ENCODE results near the gene NEK4. TPM values are rescaled to one million over a fixed set of nuclear protein-coding genes. Genes with fewer than 3 reads are reported as not detected.

The NEK4 gene
- total and polyA plus RNA-seq, 2 donors (not counting 1 experiment from before 2014, with no cell fraction given): 9.0 to 33.8 TPM

- intact Hi-C loops (cut with micrococcal nuclease): no loop called here
- no peak overlapping the region for H2AFZ ChIP-seq (ENCODE audit: insufficient read depth, low read depth, low read length, poor library complexity, severe bottlenecking)
- H3K4me1 Mint-ChIP-seq: no peaks in the 10 kb centered on the region
- no peak for ATAC-seq (ENCODE audit: low read depth)
- 87% methylated on average over 15 of the region's 18 CpGs for WGBS (ENCODE audit: insufficient coverage)
- ChIA-PET POLR2A (no interaction called here), CTCF (no interaction called here)
- no peak overlapping the region for H3K9ac ChIP-seq (ENCODE audit: low read length)
- H3K4me3 Mint-ChIP-seq: no peak overlapping the region
- H3K27ac Mint-ChIP-seq: no peak overlapping the region
- H3K79me2 ChIP-seq (ENCODE audit: control insufficient read depth, insufficient read depth, low read length): no peaks in the 10 kb centered on the region
- no peak overlapping the region for H3K27ac ChIP-seq (ENCODE audit: low read length in 2 of 2)
- no peak for DNase-seq
- H3K9me3 Mint-ChIP-seq (ENCODE audit: insufficient read depth): no peaks in the 10 kb centered on the region
- H3K36me3 ChIP-seq (replicated peaks in 1 of 2; ENCODE audit: control extremely low read depth in 1 of 2, control insufficient read depth in 1 of 2, extremely low read depth in 1 of 2, insufficient read depth in 2 of 2, low read length in 1 of 2): no peaks in the 10 kb centered on the region
- no peak overlapping the region for H3K4me2 ChIP-seq (replicated peaks; ENCODE audit: low read depth, low read length, poor library complexity, severe bottlenecking)
- no peak for TF ChIP-seq CTCF (IDR thresholded peaks at IDR 0.05)
- no peak for TF ChIP-seq EZH2 (IDR thresholded peaks at IDR 0.05; ENCODE audit: borderline replicate concordance, insufficient read depth, low read depth, low read length, poor library complexity, severe bottlenecking)
- H4K20me1 ChIP-seq (ENCODE audit: control insufficient read depth, insufficient read depth, low read length, poor library complexity, severe bottlenecking): no peaks in the 10 kb centered on the region
- no peaks in the 10 kb centered on the region for H3K27me3 Mint-ChIP-seq
- no peaks in the 10 kb centered on the region for H3K27me3 ChIP-seq (replicated peaks in 1 of 4; ENCODE audit: control extremely low read depth in 1 of 4, control insufficient read depth in 3 of 4, insufficient read depth in 4 of 4, low read length in 3 of 4)
- no peak overlapping the region for H3K4me3 ChIP-seq (ENCODE audit: control extremely low read depth in 1 of 5, extremely low read depth in 1 of 5, insufficient read depth in 1 of 5, low read depth in 2 of 5, low read length in 4 of 5)
- no peaks in the 10 kb centered on the region for H3K9me3 ChIP-seq (ENCODE audit: control extremely low read depth in 1 of 3, control insufficient read depth in 2 of 3, insufficient read depth in 1 of 3, low read length in 2 of 3)
- H3K4me1 ChIP-seq (ENCODE audit: control insufficient read depth in 2 of 2, insufficient read depth in 2 of 2, low read length in 2 of 2): no peaks in the 10 kb centered on the region
These were observed 22.4 kb upstream of the NEK4 start for GRCh38 chr3:52792961-52793695.

DNA sequence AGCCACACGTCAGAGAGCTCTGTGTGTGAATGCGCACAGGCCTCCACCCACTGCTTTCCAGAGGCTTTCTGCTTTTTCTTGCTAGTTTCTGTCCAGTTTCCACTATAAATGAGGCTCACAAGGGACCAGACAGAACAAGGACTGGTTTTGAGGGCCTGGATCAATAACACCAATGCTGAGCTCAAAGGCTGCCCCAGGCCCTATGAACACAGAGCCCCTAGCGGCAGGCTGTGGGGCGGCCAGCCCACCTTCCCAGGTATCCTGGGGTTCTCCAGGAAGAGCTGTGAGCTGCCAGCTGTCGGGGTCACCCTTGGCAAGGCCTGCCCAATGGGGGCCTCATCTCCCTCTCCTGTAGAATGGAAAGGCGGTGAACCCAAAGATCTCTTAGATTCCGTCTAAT is 21.7 kb upstream of the NEK4 start:
- Mint-ChIP-seq H3K9me3 (ENCODE audit: insufficient read depth) (no peaks in the 10 kb centered on the region), H3K27me3 (no peaks in the 10 kb centered on the region), H3K27ac (no peak overlapping the region), H3K4me3 (no peak overlapping the region), H3K4me1 (no peaks in the 10 kb centered on the region)
- ChIA-PET POLR2A (no interaction called here), CTCF (interaction anchor here (0.6 kb wide), 1 partner anchor 15 kb away, joined by 3 read pairs; no protein-coding TSS in a partner anchor)
- no peaks in the 10 kb centered on the region for H3K79me2 ChIP-seq (ENCODE audit: control insufficient read depth, insufficient read depth, low read length)
- intact Hi-C loops (cut with micrococcal nuclease): no loop called here
- no peak overlapping the region for H3K4me2 ChIP-seq (replicated peaks; ENCODE audit: low read depth, low read length, poor library complexity, severe bottlenecking)
- H3K9me3 ChIP-seq (ENCODE audit: control extremely low read depth in 1 of 3, control insufficient read depth in 2 of 3, insufficient read depth in 1 of 3, low read length in 2 of 3): no peaks in the 10 kb centered on the region
- no peak for ATAC-seq (ENCODE audit: low read depth)
- H3K27me3 ChIP-seq (replicated peaks in 1 of 4; ENCODE audit: control extremely low read depth in 1 of 4, control insufficient read depth in 3 of 4, insufficient read depth in 4 of 4, low read length in 3 of 4): no peaks in the 10 kb centered on the region
- H3K4me1 ChIP-seq (ENCODE audit: control insufficient read depth in 2 of 2, insufficient read depth in 2 of 2, low read length in 2 of 2): no peaks in the 10 kb centered on the region
- WGBS (ENCODE audit: insufficient coverage): 94% methylated on average over 7 of the region's 7 CpGs
- DNase-seq: no peak
- no peak overlapping the region for H3K9ac ChIP-seq (ENCODE audit: low read length)
- no peaks in the 10 kb centered on the region for H4K20me1 ChIP-seq (ENCODE audit: control insufficient read depth, insufficient read depth, low read length, poor library complexity, severe bottlenecking)
- H2AFZ ChIP-seq (ENCODE audit: insufficient read depth, low read depth, low read length, poor library complexity, severe bottlenecking): no peak overlapping the region
- no peaks in the 10 kb centered on the region for H3K36me3 ChIP-seq (replicated peaks in 1 of 2; ENCODE audit: control extremely low read depth in 1 of 2, control insufficient read depth in 1 of 2, extremely low read depth in 1 of 2, insufficient read depth in 2 of 2, low read length in 1 of 2)
- H3K4me3 ChIP-seq (ENCODE audit: control extremely low read depth in 1 of 5, extremely low read depth in 1 of 5, insufficient read depth in 1 of 5, low read depth in 2 of 5, low read length in 4 of 5): no peak overlapping the region
- TF ChIP-seq CTCF (IDR thresholded peaks at IDR 0.05): no peak
- TF ChIP-seq EZH2 (IDR thresholded peaks at IDR 0.05; ENCODE audit: borderline replicate concordance, insufficient read depth, low read depth, low read length, poor library complexity, severe bottlenecking): no peak
- no peak overlapping the region for H3K27ac ChIP-seq (ENCODE audit: low read length in 2 of 2)

Measured in B cell (primary cell).